Spleen (tissue), 13 donors: ENCODE measurements around the gene LIN7A. TPM values are rescaled to one million over a fixed set of nuclear protein-coding genes. Genes with fewer than 3 reads are reported as not detected.

Experiments
- DNase-seq: peaks from one replicate; pipeline ENCODE4 v3.0.0-alpha.2; 2020
- H3K27ac ChIP-seq, 8 donors: fragments of 200-600 bp; sonication (generic) in 7 of 8; 1 replicate in 4 of 8; 2 replicates in 4 of 8; pipeline versions ENCODE4 v1.5.0 to v1.8.0; 2016 to 2021; ENCODE audit warnings: inconsistent platforms in 4 of 8, mild to moderate bottlenecking in 4 of 8, moderate library complexity in 1 of 8
- H3K27me3 ChIP-seq, 7 donors: fragments of 200-600 bp; sonication (generic) in 6 of 7; replicated peaks in 1 of 7; 1 replicate in 4 of 7; 2 replicates in 3 of 7; pipeline versions ENCODE4 v1.5.0 to v1.8.0; 2016 to 2021; ENCODE audit warnings: inconsistent platforms in 3 of 7, mild to moderate bottlenecking in 1 of 7
- H3K36me3 ChIP-seq, 6 donors: fragments of 200-600 bp; sonication (generic) in 5 of 6; 1 replicate in 4 of 6; 2 replicates in 2 of 6; pipeline versions ENCODE4 v1.5.0 to v1.8.0; 2016 to 2021; ENCODE audit warnings: inconsistent platforms in 2 of 6
- H3K4me1 ChIP-seq, 6 donors: fragments of 200-600 bp; sonication (generic) in 5 of 6; 1 replicate in 3 of 6; 2 replicates in 3 of 6; pipeline versions ENCODE4 v1.5.0 to v1.8.0; 2016 to 2021; ENCODE audit warnings: inconsistent platforms in 3 of 6
- H3K4me3 ChIP-seq, 8 donors: fragments of 200-600 bp; sonication (generic) in 7 of 8; 1 replicate in 4 of 8; 2 replicates in 4 of 8; pipeline versions ENCODE4 v1.5.0 to v1.8.0; 2016 to 2021; ENCODE audit warnings: inconsistent platforms in 4 of 8, mild to moderate bottlenecking in 4 of 8, moderate library complexity in 2 of 8
- H3K9me3 ChIP-seq, 8 donors: fragments of 200-600 bp; sonication (generic) in 7 of 8; 1 replicate in 4 of 8; 2 replicates in 4 of 8; pipeline versions ENCODE4 v1.5.0 to v1.8.0; 2016 to 2021; ENCODE audit warnings: inconsistent platforms in 4 of 8
- CTCF ChIP-seq, 11 experiments: fragments of 200-600 bp in 7 of 11; fragments of 450-650 bp in 4 of 11; sonication (generic) in 4 of 11; IDR thresholded peaks in 8 of 11; conservative IDR thresholded peaks in 3 of 11; 1 replicate in 7 of 11; 2 replicates in 4 of 11; pipeline versions ENCODE4 v1.4.0 to v1.8.0; 2016 to 2021; ENCODE audit warnings: antibody characterized with exemption in 11 of 11, inconsistent platforms in 4 of 11, mild to moderate bottlenecking in 1 of 11
- POLR2A ChIP-seq, 3 donors: fragments of 450-650 bp; IDR thresholded peaks; one replicate each; pipeline ENCODE4 v1.5.1; 2017; ENCODE audit warnings: antibody characterized with exemption in 3 of 3, mild to moderate bottlenecking in 1 of 3
- POLR2AphosphoS5 ChIP-seq, 3 donors: sonication (generic); formaldehyde crosslinking; IDR thresholded peaks; one replicate each; pipeline ENCODE4 v1.5.1; 2017; ENCODE audit warnings: antibody characterized with exemption in 3 of 3
- WGBS, 5 donors: extraction: QIAGEN DNeasy Blood & Tissue Kit in 3 of 5; methylation state at CpG; one replicate each; pipeline versions ENCODE4 v1.1.5 to v1.1.7; 2013 to 2018; 5-methylcytosine and 5-hydroxymethylcytosine counted together
- intact Hi-C: fragments of 100-400 bp; cut with DNase I; formaldehyde crosslinking; loops from one replicate; pipeline ENCODE4 v1.15.0; 2023; ENCODE audit warnings: low total_unique reads
- long read RNA-seq, 2 donors: transcript quantifications; one replicate each; lab custom pipeline, GENCODE V29; 2026
- polyA plus RNA-seq, 3 donors: library from polyadenylated mRNA; stranded (reverse); fragments of 200-250 nt; gene quantifications; one replicate each; pipeline ENCODE4 v1.2.1, GENCODE V29; 2013
- total RNA-seq, 7 donors: library from RNA; depleted of rRNA in 3 of 7; stranded (reverse); fragments of >200 nt in 3 of 7; fragmentation: NEBNext Ultra II Directional in 4 of 7; extraction: Animal tissue kit (Norgen Biotek cat#: 25700) in 4 of 7; gene quantifications; one replicate each; pipeline versions ENCODE4 v1.1.0 to v1.2.1, GENCODE V29; 2016 to 2021
- donor health status: healthy with polysubstance abuse.
- donor health status: DM: no; HTN: no; CAD: no; lungs with moderate emphysema.
- donor health status: DM: no; HTN: no; CAD: no.
- donor health status: Bipolar disorder and iron deficiency.
- donor health status: healthy.
- donor health status: DM: no; HTN: no; CAD: no.
- donor health status: DM: yes; HTN: yes; CAD: no.

Gene LIN7A
- total RNA-seq (10 to 100 TPM; 12.0 to 31.6 (median 14.8) TPM), polyA plus RNA-seq (1 to 10 TPM; 1.7 to 2.4 (median 2.2) TPM)
- long read RNA-seq, donor 1, full-length matches to known transcripts = 1 of 1 reads
- long read RNA-seq, donor 1, partial matches to known transcripts = 0 of 1 reads
- long read RNA-seq, donor 1, other reads (novel, unspliced or antisense) = 0 of 1 reads
- long read RNA-seq, donor 2, full-length matches to known transcripts = 1 of 1 reads
- long read RNA-seq, donor 2, partial matches to known transcripts = 0 of 1 reads
- long read RNA-seq, donor 2, other reads (novel, unspliced or antisense) = 0 of 1 reads

GRCh38 chr12:80937391-80938238 is at the start of gene LIN7A:
TSS of gene LIN7A (minus strand) at chr12:80937934. CDS start at chr12:80937722, 212 bp downstream.
- intact Hi-C loops = no loop called here
- 2 to 5% (median 3%) methylated on average over 44 to 47 of the region's 47 CpGs for WGBS, 5 donors
- TF ChIP-seq POLR2AphosphoS5 (IDR thresholded peaks at IDR 0.05) (peak; percentile 43 to 68 (median 67)), CTCF (IDR thresholded peaks at IDR 0.05 in 8 of 11, conservative IDR thresholded peaks at IDR 0.05 in 3 of 11) (no peak)
- H3K27ac ChIP-seq = peak within 1 kb of the TSS; percentile 70 to 97 (median 88)
- DNase-seq = peak; percentile 78
- peak within 1 kb of the TSS; percentile 44 to 69 (median 54) for H3K4me3 ChIP-seq
- H3K4me1 ChIP-seq = peaks cover 0 to 41% (median 13%) of the 10 kb centered on the region in 6 donors
- no peaks in the 10 kb centered on the region for H3K9me3 ChIP-seq
- peaks cover 0 to 39% (median 17%) of the 10 kb centered on the region in 7 donors for H3K27me3 ChIP-seq
- H3K36me3 ChIP-seq = no peaks in the 10 kb centered on the region

- no peaks in the 10 kb centered on the region for H3K4me1 ChIP-seq
- intact Hi-C loops = no loop called here
- H3K9me3 ChIP-seq = no peaks in the 10 kb centered on the region
- H3K4me3 ChIP-seq = no peak overlapping the region
- WGBS, 5 donors = 56 to 86% (median 75%) methylated on average over 1 of the region's 1 CpG
- DNase-seq = no peak
- no peak overlapping the region for H3K27ac ChIP-seq
- H3K27me3 ChIP-seq = no peaks in the 10 kb centered on the region
- no peaks in the 10 kb centered on the region for H3K36me3 ChIP-seq
- no peak for TF ChIP-seq POLR2AphosphoS5 (IDR thresholded peaks at IDR 0.05)
- TF ChIP-seq CTCF (IDR thresholded peaks at IDR 0.05 in 8 of 11, conservative IDR thresholded peaks at IDR 0.05 in 3 of 11) = no peak
- TF ChIP-seq POLR2A (IDR thresholded peaks at IDR 0.05) = no peak
Observed at GRCh38 chr12:80986224-80986623, 48.5 kb upstream of the LIN7A start.

GRCh38 chr12:80979816-80980215 is 42.1 kb upstream of the LIN7A start:
- Histone ChIP-seq H3K9me3 (no peaks in the 10 kb centered on the region), H3K4me1 (no peaks in the 10 kb centered on the region), H3K4me3 (no peak overlapping the region), H3K27ac (no peak overlapping the region), H3K27me3 (no peaks in the 10 kb centered on the region), H3K36me3 (no peaks in the 10 kb centered on the region)
- WGBS, 5 donors = 44 to 86% (median 56%) methylated on average over 6 of the region's 6 CpGs
- intact Hi-C loops = no loop called here
- TF ChIP-seq POLR2A (IDR thresholded peaks at IDR 0.05) (no peak), POLR2AphosphoS5 (IDR thresholded peaks at IDR 0.05) (no peak), CTCF (IDR thresholded peaks at IDR 0.05 in 8 of 11, conservative IDR thresholded peaks at IDR 0.05 in 3 of 11) (no peak)
- no peak for DNase-seq

- Histone ChIP-seq H3K9me3 (no peaks in the 10 kb centered on the region), H3K4me3 (no peak overlapping the region), H3K4me1 (no peaks in the 10 kb centered on the region), H3K27ac (no peak overlapping the region), H3K36me3 (no peaks in the 10 kb centered on the region), H3K27me3 (no peaks in the 10 kb centered on the region)
- 62 to 70% (median 67%) methylated on average over 3 of the region's 3 CpGs for WGBS, 5 donors
- TF ChIP-seq CTCF (IDR thresholded peaks at IDR 0.05 in 8 of 11, conservative IDR thresholded peaks at IDR 0.05 in 3 of 11) (no peak), POLR2AphosphoS5 (IDR thresholded peaks at IDR 0.05) (no peak), POLR2A (IDR thresholded peaks at IDR 0.05) (no peak)
- DNase-seq = no peak
- intact Hi-C loops = no loop called here
Observed at GRCh38 chr12:80979251-80979650, 41.5 kb upstream of the LIN7A start.
